Neural cell (in vitro differentiated cells): ENCODE measurements around the gene MPEG1. TPM values are rescaled to one million over a fixed set of nuclear protein-coding genes. Genes with fewer than 3 reads are reported as not detected.

Experiments
- H2AFZ ChIP-seq: fragments of 200-600, 300-800 bp; sonication (generic), shearing (Covaris generic); 2 replicates; pipeline ENCODE4 v1.6.0; 2014; ENCODE audit warnings: low read depth, mild to moderate bottlenecking, antibody characterized with exemption, low read length, moderate library complexity
- H3F3A ChIP-seq: fragments of 200-600 bp; shearing (Covaris generic); 2 replicates; pipeline ENCODE4 v1.6.1; 2016; ENCODE audit warnings: mild to moderate bottlenecking, moderate library complexity, mixed read lengths, antibody characterized with exemption, low read length; ENCODE audit not compliant: insufficient read depth, poor library complexity, severe bottlenecking
- H3K27ac ChIP-seq: fragments of 200-600, 300-800 bp; sonication (generic), shearing (Covaris generic); 2 replicates; pipeline ENCODE4 v1.5.1; 2014; ENCODE audit warnings: mild to moderate bottlenecking, low read length, moderate library complexity
- H3K27me3 ChIP-seq: fragments of 300-800, 200-600 bp; sonication (generic), shearing (Covaris generic); 2 replicates; pipeline ENCODE4 v1.6.0; 2014; ENCODE audit warnings: mild to moderate bottlenecking, low read depth, low read length, moderate library complexity; ENCODE audit not compliant: insufficient read depth
- H3K36me3 ChIP-seq: fragments of 300-800, 200-600 bp; sonication (generic), shearing (Covaris generic); 2 replicates; pipeline ENCODE4 v1.5.1; 2014; ENCODE audit warnings: mild to moderate bottlenecking, antibody characterized with exemption, low read length, moderate library complexity; ENCODE audit not compliant: insufficient read depth
- H3K4me2 ChIP-seq: fragments of 300-800, 200-600 bp; sonication (generic), shearing (Covaris generic); 2 replicates; pipeline ENCODE4 v1.6.0; 2014; ENCODE audit warnings: mild to moderate bottlenecking, low read length
- H3K4me3 ChIP-seq: fragments of 300-800, 200-600 bp; sonication (generic), shearing (Covaris generic); 2 replicates; pipeline ENCODE4 v1.5.1; 2014; ENCODE audit warnings: mild to moderate bottlenecking, low read length, moderate library complexity
- H3K79me2 ChIP-seq: fragments of 200-600 bp; shearing (Covaris generic); replicated peaks from 2 replicates; pipeline ENCODE4 v1.6.0; 2014; ENCODE audit warnings: mild to moderate bottlenecking, low read length, moderate library complexity; ENCODE audit not compliant: insufficient read depth
- H3K9ac ChIP-seq: fragments of 300-800, 200-600 bp; sonication (generic), shearing (Covaris generic); 2 replicates; pipeline ENCODE4 v1.6.1; 2016; ENCODE audit warnings: mild to moderate bottlenecking, low read length, mixed read lengths
- H3K9me2 ChIP-seq: fragments of 200-600 bp; shearing (Covaris generic); 2 replicates; pipeline ENCODE4 v1.6.1; 2016; ENCODE audit warnings: mild to moderate bottlenecking, low read length, mixed read lengths; ENCODE audit not compliant: insufficient read depth
- H3K9me3 ChIP-seq: fragments of 200-600, 300-800 bp; sonication (generic), shearing (Covaris generic); 2 replicates; pipeline ENCODE4 v1.6.1; 2016; ENCODE audit warnings: mild to moderate bottlenecking, mixed run types, low read length, moderate library complexity, mixed read lengths
- H4K20me1 ChIP-seq: fragments of 200-600 bp; shearing (Covaris generic); 2 replicates; pipeline ENCODE4 v1.6.1; 2016; ENCODE audit warnings: mild to moderate bottlenecking, mixed run types; ENCODE audit not compliant: insufficient read depth
- EP300 ChIP-seq: fragments of 450-650 bp; conservative IDR thresholded peaks from 2 replicates; pipeline ENCODE4 v1.6.1; 2014; ENCODE audit warnings: antibody characterized with exemption, mild to moderate bottlenecking, moderate library complexity; ENCODE audit not compliant: poor library complexity, severe bottlenecking
- EZH2 ChIP-seq: fragments of 200-600, 300-800 bp; shearing (Covaris generic), sonication (generic); IDR thresholded peaks from 2 replicates; pipeline ENCODE4 v1.6.1; 2014; ENCODE audit warnings: antibody characterized with exemption, low read length, borderline replicate concordance, mild to moderate bottlenecking; ENCODE audit not compliant: insufficient read depth, poor library complexity, severe bottlenecking
- MXI1 ChIP-seq: fragments of 450-650 bp; conservative IDR thresholded peaks from 2 replicates; pipeline ENCODE4 v1.6.1; 2014; ENCODE audit warnings: antibody characterized with exemption, mild to moderate bottlenecking; ENCODE audit not compliant: poor library complexity, severe bottlenecking
- POLR2AphosphoS5 ChIP-seq: IDR thresholded peaks from 2 replicates; pipeline ENCODE4 v1.6.1; 2012
- RAD21 ChIP-seq: fragments of 450-650 bp; conservative IDR thresholded peaks from 2 replicates; pipeline ENCODE4 v1.6.1; 2014; ENCODE audit warnings: antibody characterized with exemption, mild to moderate bottlenecking, moderate library complexity
- SMC3 ChIP-seq: fragments of 450-650 bp; conservative IDR thresholded peaks from 2 replicates; pipeline ENCODE4 v1.6.1; 2014; ENCODE audit warnings: antibody characterized with exemption, mild to moderate bottlenecking, moderate library complexity; ENCODE audit not compliant: poor library complexity
- TAF1 ChIP-seq: IDR thresholded peaks from 2 replicates; pipeline ENCODE4 v1.6.1; 2012; ENCODE audit warnings: low read depth
- polyA plus RNA-seq: library from polyadenylated mRNA; depleted of rRNA; stranded (reverse); fragments of >200 nt; gene quantifications from 2 replicates; pipeline ENCODE4 v1.2.3, GENCODE V29; 2014
- TF ChIP-seq, protein P1 (sequence below): IDR thresholded peaks from 2 replicates; pipeline ENCODE4 v1.6.1; 2012; ENCODE audit warnings: borderline replicate concordance
- TF ChIP-seq, protein P2 (sequence below): fragments of 450-650 bp; IDR thresholded peaks from 2 replicates; pipeline ENCODE4 v1.5.1; 2014; ENCODE audit warnings: antibody characterized with exemption, mild to moderate bottlenecking, moderate library complexity; ENCODE audit not compliant: poor library complexity, severe bottlenecking

The MPEG1 gene
- polyA plus RNA-seq, 1 donor from 2014 or later: 0.21 TPM

DNA sequence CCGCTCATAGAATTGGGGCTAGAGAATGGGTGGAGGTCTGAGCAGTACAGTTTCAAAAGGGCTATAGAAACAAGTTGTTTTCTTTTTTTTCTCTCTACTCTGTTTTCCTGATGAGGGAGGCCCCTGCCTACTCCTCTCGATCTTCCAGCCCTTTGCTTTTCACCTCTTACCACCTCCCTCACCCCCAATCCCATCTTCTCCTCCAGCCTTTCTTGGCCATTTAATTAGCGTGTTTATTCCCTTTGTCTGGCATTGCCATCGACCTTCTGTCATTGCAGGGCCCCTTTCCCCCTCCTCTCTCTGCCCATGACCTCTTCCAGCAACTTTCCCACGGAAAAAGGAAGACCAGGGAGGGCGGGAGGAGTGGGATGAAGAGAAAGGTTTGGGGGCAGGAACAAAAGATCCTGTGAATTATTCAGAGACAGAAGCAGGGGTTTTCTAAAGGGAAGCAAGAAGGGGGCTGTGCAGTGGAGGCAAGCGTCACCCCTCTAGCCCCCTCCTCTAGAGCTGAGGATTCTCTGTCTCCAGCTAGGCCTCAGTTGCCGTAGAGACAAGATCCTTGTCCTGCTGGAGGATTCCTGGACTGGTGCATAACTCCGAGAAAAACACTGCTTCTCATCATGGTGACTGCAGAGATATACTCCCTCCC is 27.9 kb downstream of the MPEG1 start:
- Histone ChIP-seq H3K9me2 (no peaks in the 10 kb centered on the region), H3F3A (no peaks in the 10 kb centered on the region), H3K9ac (peak overlapping the region; percentile 13), H3K4me3 (peak overlapping the region; percentile 29), H2AFZ (no peak overlapping the region), H3K79me2 (peaks cover 34% of the 10 kb centered on the region), H3K27me3 (no peaks in the 10 kb centered on the region), H3K27ac (peak overlapping the region; percentile 36), H4K20me1 (no peaks in the 10 kb centered on the region), H3K4me2 (no peak overlapping the region), H3K36me3 (peaks cover 18% of the 10 kb centered on the region), H3K9me3 (no peaks in the 10 kb centered on the region)
- TF ChIP-seq POLR2AphosphoS5 (no peak), EP300 (no peak), TAF1 (no peak), MXI1 (no peak), EZH2 (no peak), RAD21 (no peak), SMC3 (no peak)
- TF ChIP-seq, protein P1, sequence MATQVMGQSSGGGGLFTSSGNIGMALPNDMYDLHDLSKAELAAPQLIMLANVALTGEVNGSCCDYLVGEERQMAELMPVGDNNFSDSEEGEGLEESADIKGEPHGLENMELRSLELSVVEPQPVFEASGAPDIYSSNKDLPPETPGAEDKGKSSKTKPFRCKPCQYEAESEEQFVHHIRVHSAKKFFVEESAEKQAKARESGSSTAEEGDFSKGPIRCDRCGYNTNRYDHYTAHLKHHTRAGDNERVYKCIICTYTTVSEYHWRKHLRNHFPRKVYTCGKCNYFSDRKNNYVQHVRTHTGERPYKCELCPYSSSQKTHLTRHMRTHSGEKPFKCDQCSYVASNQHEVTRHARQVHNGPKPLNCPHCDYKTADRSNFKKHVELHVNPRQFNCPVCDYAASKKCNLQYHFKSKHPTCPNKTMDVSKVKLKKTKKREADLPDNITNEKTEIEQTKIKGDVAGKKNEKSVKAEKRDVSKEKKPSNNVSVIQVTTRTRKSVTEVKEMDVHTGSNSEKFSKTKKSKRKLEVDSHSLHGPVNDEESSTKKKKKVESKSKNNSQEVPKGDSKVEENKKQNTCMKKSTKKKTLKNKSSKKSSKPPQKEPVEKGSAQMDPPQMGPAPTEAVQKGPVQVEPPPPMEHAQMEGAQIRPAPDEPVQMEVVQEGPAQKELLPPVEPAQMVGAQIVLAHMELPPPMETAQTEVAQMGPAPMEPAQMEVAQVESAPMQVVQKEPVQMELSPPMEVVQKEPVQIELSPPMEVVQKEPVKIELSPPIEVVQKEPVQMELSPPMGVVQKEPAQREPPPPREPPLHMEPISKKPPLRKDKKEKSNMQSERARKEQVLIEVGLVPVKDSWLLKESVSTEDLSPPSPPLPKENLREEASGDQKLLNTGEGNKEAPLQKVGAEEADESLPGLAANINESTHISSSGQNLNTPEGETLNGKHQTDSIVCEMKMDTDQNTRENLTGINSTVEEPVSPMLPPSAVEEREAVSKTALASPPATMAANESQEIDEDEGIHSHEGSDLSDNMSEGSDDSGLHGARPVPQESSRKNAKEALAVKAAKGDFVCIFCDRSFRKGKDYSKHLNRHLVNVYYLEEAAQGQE: no peak
- TF ChIP-seq, protein P2, sequence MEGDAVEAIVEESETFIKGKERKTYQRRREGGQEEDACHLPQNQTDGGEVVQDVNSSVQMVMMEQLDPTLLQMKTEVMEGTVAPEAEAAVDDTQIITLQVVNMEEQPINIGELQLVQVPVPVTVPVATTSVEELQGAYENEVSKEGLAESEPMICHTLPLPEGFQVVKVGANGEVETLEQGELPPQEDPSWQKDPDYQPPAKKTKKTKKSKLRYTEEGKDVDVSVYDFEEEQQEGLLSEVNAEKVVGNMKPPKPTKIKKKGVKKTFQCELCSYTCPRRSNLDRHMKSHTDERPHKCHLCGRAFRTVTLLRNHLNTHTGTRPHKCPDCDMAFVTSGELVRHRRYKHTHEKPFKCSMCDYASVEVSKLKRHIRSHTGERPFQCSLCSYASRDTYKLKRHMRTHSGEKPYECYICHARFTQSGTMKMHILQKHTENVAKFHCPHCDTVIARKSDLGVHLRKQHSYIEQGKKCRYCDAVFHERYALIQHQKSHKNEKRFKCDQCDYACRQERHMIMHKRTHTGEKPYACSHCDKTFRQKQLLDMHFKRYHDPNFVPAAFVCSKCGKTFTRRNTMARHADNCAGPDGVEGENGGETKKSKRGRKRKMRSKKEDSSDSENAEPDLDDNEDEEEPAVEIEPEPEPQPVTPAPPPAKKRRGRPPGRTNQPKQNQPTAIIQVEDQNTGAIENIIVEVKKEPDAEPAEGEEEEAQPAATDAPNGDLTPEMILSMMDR: no peak

DNA sequence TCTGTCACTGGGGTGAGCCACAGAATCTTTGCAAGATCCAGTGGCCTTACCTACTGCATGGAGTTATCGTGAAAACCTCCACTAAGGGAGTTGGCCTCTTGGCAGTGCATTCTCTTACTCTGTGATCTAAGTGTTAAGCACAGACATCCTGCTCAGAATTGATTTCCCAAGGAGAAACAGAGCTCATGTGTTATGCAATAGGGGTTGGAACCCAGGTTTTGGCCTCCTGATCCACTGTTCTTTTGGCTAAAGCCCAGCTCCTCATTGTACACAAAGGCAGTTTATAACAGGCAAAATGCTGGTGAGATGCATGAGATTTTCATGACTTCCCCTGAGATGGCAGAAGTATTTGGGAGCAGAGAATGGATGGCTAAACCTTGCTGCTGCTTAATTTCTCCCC is 29.0 kb downstream of the MPEG1 start:
- Histone ChIP-seq H3K9me2 (no peaks in the 10 kb centered on the region), H3K27ac (no peak overlapping the region), H3K4me3 (no peak overlapping the region), H3K27me3 (no peaks in the 10 kb centered on the region), H3K9ac (no peak overlapping the region), H3F3A (no peaks in the 10 kb centered on the region), H3K9me3 (no peaks in the 10 kb centered on the region), H4K20me1 (no peaks in the 10 kb centered on the region), H3K79me2 (peaks cover 34% of the 10 kb centered on the region), H2AFZ (no peak overlapping the region), H3K36me3 (peaks cover 17% of the 10 kb centered on the region), H3K4me2 (no peak overlapping the region)
- TF ChIP-seq, protein P2: no peak
- TF ChIP-seq EZH2 (no peak), SMC3 (no peak), MXI1 (no peak), TAF1 (no peak), EP300 (no peak), POLR2AphosphoS5 (no peak), RAD21 (no peak)
- TF ChIP-seq, protein P1: no peak
